ENCODE results near the gene GNAZ.
"Not testable (repeated sequence)": the region's sequence is repeated elsewhere in the genome, so short reads cannot be mapped to it uniquely, and the experiment has no call there.

GNAZ gene

GRCh38 chr22:23133922-23134321, 63.6 kb downstream of the GNAZ start:
- DNase-seq, result no peak

- not testable (repeated sequence) for DNase-seq
These were observed 66.7 kb downstream of the GNAZ start for GRCh38 chr22:23136991-23137390.

- DNase-seq, result no peak
These were observed 67.1 kb downstream of the GNAZ start for GRCh38 chr22:23137468-23137867.

GRCh38 chr22:23137905-23138561, 67.7 kb downstream of the GNAZ start:
- DNase-seq, result peak in 3 of 14 donors; percentile 16 to 28 (median 17)

- DNase-seq, result no peak
These were observed 68.5 kb downstream of the GNAZ start for GRCh38 chr22:23138584-23139435.

GRCh38 chr22:23140385-23140784, 70.1 kb downstream of the GNAZ start:
- DNase-seq, result no peak

- no peak for DNase-seq
These were observed 72.3 kb downstream of the GNAZ start for GRCh38 chr22:23142546-23143105.

GRCh38 chr22:23143119-23143518, 72.8 kb downstream of the GNAZ start:
- no peak for DNase-seq

GRCh38 chr22:23144432-23144831, 74.1 kb downstream of the GNAZ start:
- no peak for DNase-seq

GRCh38 chr22:23144932-23145877, 74.9 kb downstream of the GNAZ start, which contains the start of gene RAB36:
Gene RAB36 (plus strand): TSS chr22:23145477. CDS start chr22:23146617, 1,140 bp downstream.
- peak; percentile 43 to 99 (median 84) for DNase-seq

- no peak for DNase-seq
These were observed 75.7 kb downstream of the GNAZ start for GRCh38 chr22:23145878-23146470.

GRCh38 chr22:23146478-23147205, 76.3 kb downstream of the GNAZ start:
- no peak for DNase-seq

- no peak for DNase-seq
These were observed 77.5 kb downstream of the GNAZ start for GRCh38 chr22:23147617-23148387.

- no peak for DNase-seq
These were observed 79.5 kb downstream of the GNAZ start for GRCh38 chr22:23149743-23150238.

- no peak for DNase-seq
These were observed 80.4 kb downstream of the GNAZ start for GRCh38 chr22:23150762-23151161.

- DNase-seq, result no peak
These were observed 81.5 kb downstream of the GNAZ start for GRCh38 chr22:23151827-23152226.

GRCh38 chr22:23152238-23153114, 82.2 kb downstream of the GNAZ start:
- DNase-seq, result no peak

- no peak for DNase-seq
These were observed 83.7 kb downstream of the GNAZ start for GRCh38 chr22:23153994-23154393.

GRCh38 chr22:23154461-23154860, 84.1 kb downstream of the GNAZ start:
- no peak for DNase-seq

Measured in C1 segment of cervical spinal cord (tissue), 14 donors.